MM.1S (cell line): ENCODE results near the gene PTH2R.

Experiments used
- DNase-seq: peaks from one replicate; pipeline ENCODE4 v3.0.0-alpha.2; 2015
- H2AFZ ChIP-seq: fragments of 300-600 bp; sonication (generic); 2 replicates; pipeline ENCODE4 v1.6.0; 2016; ENCODE audit warnings: antibody characterized with exemption, low read length
- H3F3A ChIP-seq: fragments of 300-600 bp; sonication (generic); 2 replicates; pipeline ENCODE4 v1.6.1; 2016; ENCODE audit warnings: mild to moderate bottlenecking, antibody characterized with exemption, low read length, moderate library complexity, mixed read lengths; ENCODE audit not compliant: insufficient read depth
- H3K27ac ChIP-seq: fragments of 300-600 bp; sonication (generic); 2 replicates; pipeline ENCODE4 v1.5.1; 2016; ENCODE audit warnings: mild to moderate bottlenecking, low read length
- H3K27me3 ChIP-seq: fragments of 300-600 bp; sonication (generic); replicated peaks from 2 replicates; pipeline ENCODE4 v1.6.0; 2016; ENCODE audit warnings: low read length; ENCODE audit not compliant: insufficient read depth
- H3K36me3 ChIP-seq: fragments of 300-600 bp; sonication (generic); replicated peaks from 2 replicates; pipeline ENCODE4 v1.6.1; 2016; ENCODE audit warnings: mild to moderate bottlenecking, low read length, mixed read lengths; ENCODE audit not compliant: insufficient read depth
- H3K4me1 ChIP-seq: fragments of 300-600 bp; sonication (generic); 2 replicates; pipeline ENCODE4 v1.6.1; 2016; ENCODE audit warnings: low read length, mixed read lengths
- H3K4me2 ChIP-seq: fragments of 300-600 bp; sonication (generic); 2 replicates; pipeline ENCODE4 v1.6.0; 2016; ENCODE audit warnings: low read depth, low read length
- H3K4me3 ChIP-seq: fragments of 300-600 bp; sonication (generic); 2 replicates; pipeline ENCODE4 v1.5.1; 2016; ENCODE audit warnings: low read length, mixed read lengths
- H3K79me2 ChIP-seq: fragments of 300-600 bp; sonication (generic); 2 replicates; pipeline ENCODE4 v1.6.1; 2016; ENCODE audit warnings: mixed run types, low read length, mixed read lengths
- H3K9ac ChIP-seq: fragments of 300-600 bp; sonication (generic); 2 replicates; pipeline ENCODE4 v1.6.1; 2016; ENCODE audit warnings: low read length, mixed read lengths
- H3K9me2 ChIP-seq: fragments of 300-600 bp; sonication (generic); replicated peaks from 2 replicates; pipeline ENCODE4 v1.6.1; 2016; ENCODE audit warnings: mild to moderate bottlenecking, low read length, mixed read lengths; ENCODE audit not compliant: insufficient read depth
- H3K9me3 ChIP-seq: fragments of 300-600 bp; sonication (generic); replicated peaks from 2 replicates; pipeline ENCODE4 v1.6.1; 2016; ENCODE audit warnings: mild to moderate bottlenecking, low read length, mixed read lengths; ENCODE audit not compliant: insufficient read depth
- H4K20me1 ChIP-seq: fragments of 300-600 bp; sonication (generic); 2 replicates; pipeline ENCODE4 v1.6.1; 2016; ENCODE audit warnings: mild to moderate bottlenecking, low read length, moderate library complexity, mixed read lengths; ENCODE audit not compliant: insufficient read depth
- EZH2 ChIP-seq: fragments of 300-600 bp; sonication (generic); optimal IDR thresholded peaks from 2 replicates; pipeline ENCODE3; 2017; ENCODE audit warnings: low read depth, mild to moderate bottlenecking, antibody characterized with exemption, low read length, mixed read lengths
- EZH2phosphoT487 ChIP-seq: fragments of 300-600 bp; sonication (generic); IDR thresholded peaks from 2 replicates; pipeline ENCODE4 v1.6.1; 2018; ENCODE audit warnings: antibody characterized with exemption, low read length
- TF ChIP-seq, protein P1 (sequence below): fragments of 300-600 bp; sonication (generic); IDR thresholded peaks from 2 replicates; pipeline ENCODE4 v1.5.1; 2016; ENCODE audit warnings: antibody characterized with exemption, low read length, mixed read lengths

Gene PTH2R

DNA sequence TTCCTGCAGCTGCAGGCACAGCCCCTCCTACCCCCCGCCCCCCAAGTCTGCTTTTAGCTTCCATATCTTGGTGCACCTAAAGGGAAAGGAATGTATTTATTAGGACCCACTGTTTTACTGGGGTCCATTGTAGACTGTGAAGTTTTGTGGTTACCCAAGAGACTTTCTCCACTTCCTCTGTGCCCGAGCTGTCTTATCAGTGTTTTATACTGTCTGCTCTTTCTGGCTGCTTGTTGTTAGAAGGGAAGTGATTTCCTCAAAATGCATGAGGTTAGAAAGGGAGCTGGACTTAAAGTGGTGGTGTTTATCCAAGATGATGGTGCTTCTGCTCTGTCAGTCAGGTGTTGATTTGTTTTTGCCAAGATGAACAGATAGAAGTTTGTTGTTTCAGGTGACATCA lies 85.0 kb downstream of the PTH2R start:
- no peak overlapping the region for H3K27ac ChIP-seq
- TF ChIP-seq, protein P1, sequence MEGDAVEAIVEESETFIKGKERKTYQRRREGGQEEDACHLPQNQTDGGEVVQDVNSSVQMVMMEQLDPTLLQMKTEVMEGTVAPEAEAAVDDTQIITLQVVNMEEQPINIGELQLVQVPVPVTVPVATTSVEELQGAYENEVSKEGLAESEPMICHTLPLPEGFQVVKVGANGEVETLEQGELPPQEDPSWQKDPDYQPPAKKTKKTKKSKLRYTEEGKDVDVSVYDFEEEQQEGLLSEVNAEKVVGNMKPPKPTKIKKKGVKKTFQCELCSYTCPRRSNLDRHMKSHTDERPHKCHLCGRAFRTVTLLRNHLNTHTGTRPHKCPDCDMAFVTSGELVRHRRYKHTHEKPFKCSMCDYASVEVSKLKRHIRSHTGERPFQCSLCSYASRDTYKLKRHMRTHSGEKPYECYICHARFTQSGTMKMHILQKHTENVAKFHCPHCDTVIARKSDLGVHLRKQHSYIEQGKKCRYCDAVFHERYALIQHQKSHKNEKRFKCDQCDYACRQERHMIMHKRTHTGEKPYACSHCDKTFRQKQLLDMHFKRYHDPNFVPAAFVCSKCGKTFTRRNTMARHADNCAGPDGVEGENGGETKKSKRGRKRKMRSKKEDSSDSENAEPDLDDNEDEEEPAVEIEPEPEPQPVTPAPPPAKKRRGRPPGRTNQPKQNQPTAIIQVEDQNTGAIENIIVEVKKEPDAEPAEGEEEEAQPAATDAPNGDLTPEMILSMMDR = no peak
- TF ChIP-seq EZH2phosphoT487 = no peak
- TF ChIP-seq EZH2 = no peak
- H3K4me2 ChIP-seq = no peak overlapping the region
- H3K9me2 ChIP-seq = no peaks in the 10 kb centered on the region
- no peaks in the 10 kb centered on the region for H3F3A ChIP-seq
- H3K9me3 ChIP-seq = no peaks in the 10 kb centered on the region
- no peak overlapping the region for H2AFZ ChIP-seq
- H3K36me3 ChIP-seq = no peaks in the 10 kb centered on the region
- H3K79me2 ChIP-seq = no peaks in the 10 kb centered on the region
- no peak overlapping the region for H3K4me3 ChIP-seq
- H3K4me1 ChIP-seq = no peaks in the 10 kb centered on the region
- H3K27me3 ChIP-seq = no peaks in the 10 kb centered on the region
- H4K20me1 ChIP-seq = no peaks in the 10 kb centered on the region
- no peak for DNase-seq
- no peak overlapping the region for H3K9ac ChIP-seq

DNA sequence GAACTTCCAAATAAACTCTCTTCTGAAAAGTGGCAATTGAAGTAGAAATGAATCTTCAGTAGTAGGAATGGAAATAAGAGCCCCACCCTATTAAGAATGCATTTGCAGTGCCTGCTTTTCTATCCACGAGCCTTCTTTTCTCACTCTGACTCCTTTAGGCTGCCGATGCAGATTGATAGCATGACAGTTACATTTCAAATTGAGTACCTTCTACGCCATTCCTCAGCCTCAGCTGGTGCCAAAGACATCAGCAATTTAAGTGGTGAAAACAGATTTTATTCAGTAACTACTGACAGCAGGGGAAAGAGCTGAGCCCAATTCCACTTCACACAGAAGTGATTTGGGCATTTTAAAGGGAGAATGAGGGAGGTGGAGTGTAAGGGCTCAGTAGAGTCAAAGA lies 85.5 kb downstream of the PTH2R start:
- H3K4me1 ChIP-seq = no peaks in the 10 kb centered on the region
- H3K9me3 ChIP-seq = no peaks in the 10 kb centered on the region
- no peak overlapping the region for H3K27ac ChIP-seq
- H3F3A ChIP-seq = no peaks in the 10 kb centered on the region
- TF ChIP-seq EZH2 (no peak), EZH2phosphoT487 (no peak)
- TF ChIP-seq, protein P1 = no peak
- H3K4me2 ChIP-seq = no peak overlapping the region
- no peaks in the 10 kb centered on the region for H3K36me3 ChIP-seq
- no peak overlapping the region for H3K9ac ChIP-seq
- no peak overlapping the region for H2AFZ ChIP-seq
- no peaks in the 10 kb centered on the region for H4K20me1 ChIP-seq
- no peak for DNase-seq
- H3K4me3 ChIP-seq = no peak overlapping the region
- no peaks in the 10 kb centered on the region for H3K79me2 ChIP-seq
- no peaks in the 10 kb centered on the region for H3K27me3 ChIP-seq
- H3K9me2 ChIP-seq = no peaks in the 10 kb centered on the region

DNA sequence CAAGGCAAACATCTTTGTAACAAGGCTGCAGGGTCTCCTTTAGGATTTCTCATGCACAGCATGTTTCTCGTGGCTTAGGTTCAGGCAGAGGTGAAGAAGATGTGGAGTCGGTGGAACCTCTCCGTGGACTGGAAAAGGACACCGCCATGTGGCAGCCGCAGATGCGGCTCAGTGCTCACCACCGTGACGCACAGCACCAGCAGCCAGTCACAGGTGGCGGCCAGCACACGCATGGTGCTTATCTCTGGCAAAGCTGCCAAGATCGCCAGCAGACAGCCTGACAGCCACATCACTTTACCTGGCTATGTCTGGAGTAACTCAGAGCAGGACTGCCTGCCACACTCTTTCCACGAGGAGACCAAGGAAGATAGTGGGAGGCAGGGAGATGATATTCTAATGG lies 86.6 kb downstream of the PTH2R start:
- DNase-seq = no peak
- no peak for TF ChIP-seq EZH2phosphoT487
- no peak for TF ChIP-seq EZH2
- TF ChIP-seq, protein P1 = no peak
- Histone ChIP-seq H3K4me1 (no peaks in the 10 kb centered on the region), H3K79me2 (no peaks in the 10 kb centered on the region), H3K9me2 (no peaks in the 10 kb centered on the region), H3K9ac (no peak overlapping the region), H3K27ac (no peak overlapping the region), H3K4me2 (no peak overlapping the region), H3F3A (no peaks in the 10 kb centered on the region), H3K36me3 (no peaks in the 10 kb centered on the region), H4K20me1 (no peaks in the 10 kb centered on the region), H3K4me3 (no peak overlapping the region), H3K9me3 (no peaks in the 10 kb centered on the region), H3K27me3 (no peaks in the 10 kb centered on the region), H2AFZ (no peak overlapping the region)
